Stimulated activated CD4-positive, alpha-beta T cell treated with anti-CD3 and anti-CD28 coated beads, Interleukin-1b, Interleukin-23, amount 100 ng/mL, for 48 hours (primary cell): Measurements from ENCODE around the gene B3GLCT.
"Not testable (repeated sequence)": the region's sequence is repeated elsewhere in the genome, so short reads cannot be mapped to it uniquely, and the experiment has no call there.

Source experiments
- DNase-seq: peaks from one replicate; pipeline ENCODE4 v3.0.0-alpha.2; 2020

B3GLCT gene

DNA sequence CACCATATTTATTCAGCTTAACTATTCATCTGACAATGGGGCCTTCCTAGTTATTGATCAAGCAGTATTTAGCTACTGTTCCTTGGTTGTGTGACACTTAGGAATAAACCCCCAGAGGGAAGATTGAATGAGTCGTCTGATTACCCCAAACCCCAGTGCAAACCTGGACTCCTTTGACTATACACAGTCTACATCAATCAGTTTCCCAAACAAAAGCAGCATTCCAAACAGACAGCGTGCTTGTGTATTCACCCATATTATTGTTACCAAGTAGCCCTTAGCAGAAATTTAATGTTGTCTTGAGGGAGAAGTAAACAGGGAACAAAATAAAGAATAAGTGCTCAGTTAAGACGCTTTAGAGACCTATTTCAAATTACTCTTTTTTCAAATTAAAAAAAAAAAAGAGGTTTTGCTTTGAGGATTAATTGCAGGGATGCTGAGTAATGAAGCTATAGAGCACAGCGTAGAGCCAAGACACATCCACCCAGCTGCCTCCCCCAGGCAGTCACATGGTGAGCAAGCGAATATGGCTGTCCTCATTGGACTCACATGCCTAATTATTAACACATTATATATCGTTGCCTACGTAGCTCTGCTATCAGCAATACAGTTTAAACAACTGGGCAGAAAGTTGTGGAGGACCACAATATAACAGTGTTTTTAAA lies 14.7 kb upstream of the B3GLCT start:
- DNase-seq = no peak

DNA sequence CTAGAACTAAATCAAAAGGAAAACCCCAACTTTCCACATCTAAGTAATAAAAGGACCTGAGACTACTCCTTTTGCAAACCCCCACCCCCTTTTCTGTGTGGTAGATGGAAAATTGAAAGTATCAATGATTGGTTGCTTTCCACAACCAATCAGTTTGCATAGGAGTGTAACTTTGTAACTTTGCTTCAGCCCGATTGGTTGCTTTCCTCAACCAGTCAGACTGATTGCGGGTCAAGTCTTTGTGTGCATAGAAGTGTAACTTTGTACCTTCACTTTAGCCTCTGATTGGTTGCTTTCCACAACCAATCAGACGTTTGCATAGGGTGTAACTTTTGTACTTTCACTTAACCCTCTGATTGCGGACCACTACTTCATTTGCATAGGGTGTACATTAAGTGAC lies 8.0 kb upstream of the B3GLCT start:
- no peak for DNase-seq

- DNase-seq = no peak
Observed at GRCh38 chr13:31192306-31192705, 7.5 kb upstream of the B3GLCT start.

- DNase-seq = no peak
Observed at GRCh38 chr13:31195616-31196015, 4.2 kb upstream of the B3GLCT start.

DNA sequence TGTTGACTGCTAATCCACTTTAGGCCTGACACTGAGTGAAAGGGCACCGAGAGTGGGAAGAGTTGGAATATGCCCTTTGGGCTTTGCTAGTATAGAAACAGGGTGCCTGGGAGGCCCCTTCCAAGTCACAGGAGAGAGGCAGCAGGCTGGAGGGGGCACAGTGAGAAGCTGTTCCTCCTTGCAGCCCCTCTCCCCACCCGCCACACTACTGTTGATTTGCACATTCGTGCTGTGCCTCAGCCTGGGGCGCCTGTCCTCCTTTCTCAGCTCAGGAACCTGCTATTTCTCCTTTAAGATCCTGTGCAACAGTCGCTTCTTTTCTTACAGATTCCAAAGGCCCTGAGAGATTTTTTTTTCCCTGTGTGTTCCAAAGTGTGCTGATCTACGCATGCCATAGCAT lies 2.8 kb upstream of the B3GLCT start:
- DNase-seq = no peak

GRCh38 chr13:31198519-31198918 lies 1.3 kb upstream of the B3GLCT start:
- DNase-seq = no peak

DNA sequence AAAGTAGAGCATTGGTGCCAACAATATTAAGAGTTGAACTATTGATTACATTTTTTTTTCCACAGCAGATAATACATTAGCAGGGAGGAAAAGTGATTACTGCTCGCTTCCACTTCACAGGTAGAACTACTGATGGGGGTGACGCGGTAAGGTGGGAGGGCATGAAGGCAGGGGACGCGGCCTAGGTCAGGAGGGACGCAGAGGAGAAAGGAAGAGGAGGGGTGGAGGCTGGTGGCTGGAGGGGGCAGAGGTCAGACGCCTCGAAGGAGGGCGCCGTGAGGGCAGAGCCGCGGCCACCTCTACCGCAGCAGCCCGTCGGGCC lies 287 bp upstream of the B3GLCT start:
- DNase-seq = no peak

- peak; percentile 21 for DNase-seq
Observed at GRCh38 chr13:31200637-31200971, 829 bp downstream of the B3GLCT start.

GRCh38 chr13:31201341-31202031 lies 1.7 kb downstream of the B3GLCT start:
- no peak for DNase-seq

GRCh38 chr13:31204592-31204991 lies 4.8 kb downstream of the B3GLCT start:
- no peak for DNase-seq

- DNase-seq = no peak
Observed at GRCh38 chr13:31207661-31208552, 8.1 kb downstream of the B3GLCT start.

GRCh38 chr13:31208559-31209122 lies 8.9 kb downstream of the B3GLCT start:
- no peak for DNase-seq

DNA sequence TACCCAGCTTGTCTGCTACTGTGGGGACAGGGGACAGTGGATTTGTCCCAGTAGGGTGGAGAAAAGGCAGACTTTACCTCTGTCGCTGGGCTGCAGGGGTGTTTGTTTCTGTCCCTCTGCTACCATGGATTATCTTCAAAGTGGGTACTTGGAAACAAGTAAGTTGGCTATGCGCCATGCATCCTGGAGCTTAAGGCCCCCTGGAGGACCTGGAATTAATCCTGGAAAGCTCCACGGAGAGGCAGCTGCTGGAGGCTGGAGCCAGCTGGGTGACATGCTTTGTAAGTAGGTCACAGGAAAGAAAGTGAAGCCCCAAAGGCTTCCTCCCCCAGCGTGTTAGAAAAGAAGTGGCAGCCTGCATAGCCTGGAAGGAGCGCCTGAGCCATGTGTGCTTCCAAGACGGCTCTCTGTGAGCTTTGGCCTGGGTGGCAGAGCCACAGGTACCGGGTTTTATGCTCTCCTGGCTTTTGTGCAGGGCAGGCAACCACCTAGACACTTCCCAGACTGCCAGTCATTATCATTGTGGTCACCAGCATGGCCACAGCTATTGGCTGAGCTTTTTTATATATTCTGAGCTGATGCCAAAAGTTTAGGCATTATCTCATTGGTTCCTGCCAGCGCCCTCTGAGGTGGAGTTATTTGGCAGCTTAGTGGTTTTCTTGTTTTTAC lies 9.5 kb downstream of the B3GLCT start:
- no peak for DNase-seq

DNA sequence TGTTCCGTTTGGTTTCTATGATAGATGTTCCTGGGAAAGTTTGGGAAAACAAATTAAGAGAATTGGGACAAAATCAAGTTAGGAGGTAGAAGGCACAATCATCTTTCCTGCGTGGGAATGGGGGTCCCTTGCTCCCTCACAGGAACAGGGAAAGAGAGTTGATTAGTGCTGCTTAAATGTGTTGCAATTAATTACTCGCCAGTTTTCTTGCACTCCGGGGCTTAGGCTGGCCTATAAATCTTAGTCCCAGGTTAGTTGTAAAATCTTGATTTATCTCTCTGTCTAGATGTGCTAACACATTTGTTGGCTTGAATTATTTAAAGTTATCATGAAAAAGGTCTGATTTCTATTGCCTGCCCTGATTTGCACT lies 10.1 kb downstream of the B3GLCT start:
- no peak for DNase-seq

DNA sequence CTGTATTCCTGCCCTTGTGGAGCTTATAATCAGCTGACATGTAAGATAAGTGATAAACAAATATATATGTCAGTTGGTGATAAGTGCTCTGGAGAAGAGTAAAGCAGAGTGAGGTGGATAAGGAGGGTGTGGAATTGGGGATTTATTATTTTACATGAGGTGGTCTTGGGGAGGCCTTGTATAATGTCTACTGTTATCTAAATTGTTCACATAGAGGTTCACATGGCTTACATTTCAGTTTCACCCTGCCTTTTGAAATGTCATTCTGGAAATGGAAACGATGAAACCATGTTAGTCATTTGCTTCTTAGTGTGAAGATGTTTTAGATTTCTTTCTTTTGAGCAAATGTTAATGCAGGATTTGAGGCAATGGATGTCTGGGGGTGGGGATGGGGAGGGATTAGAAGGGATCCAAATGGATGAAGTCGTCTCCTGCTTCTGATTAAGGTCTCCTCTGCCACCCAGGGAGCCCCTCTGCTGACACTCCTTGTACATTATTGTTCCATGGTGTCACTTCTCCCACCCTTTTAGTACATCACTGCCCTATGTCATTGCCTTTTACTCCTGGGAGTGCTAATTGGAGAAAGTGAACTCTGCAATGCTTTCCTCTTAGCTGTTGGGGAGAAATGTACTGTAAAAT lies 14.0 kb downstream of the B3GLCT start:
- DNase-seq = no peak

DNA sequence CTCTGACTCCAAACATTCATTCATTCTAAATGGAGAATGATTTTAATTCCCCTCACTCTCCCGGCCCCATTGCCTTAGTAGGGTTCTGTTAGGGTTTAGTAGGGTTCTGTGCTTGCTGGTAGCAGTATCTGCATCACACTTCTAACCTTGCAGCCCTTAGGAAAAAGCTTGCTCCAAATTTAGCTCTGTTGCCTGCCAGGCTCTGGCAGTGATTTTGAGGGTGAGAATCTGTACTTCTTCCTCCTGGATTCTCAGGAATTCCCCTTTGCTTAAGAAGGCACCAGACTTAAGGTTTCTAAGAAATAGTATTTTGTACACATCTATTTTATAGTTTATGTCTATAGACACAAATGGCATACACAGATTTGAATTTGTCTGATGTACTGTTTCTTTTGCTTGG lies 14.7 kb downstream of the B3GLCT start:
- DNase-seq = no peak

DNA sequence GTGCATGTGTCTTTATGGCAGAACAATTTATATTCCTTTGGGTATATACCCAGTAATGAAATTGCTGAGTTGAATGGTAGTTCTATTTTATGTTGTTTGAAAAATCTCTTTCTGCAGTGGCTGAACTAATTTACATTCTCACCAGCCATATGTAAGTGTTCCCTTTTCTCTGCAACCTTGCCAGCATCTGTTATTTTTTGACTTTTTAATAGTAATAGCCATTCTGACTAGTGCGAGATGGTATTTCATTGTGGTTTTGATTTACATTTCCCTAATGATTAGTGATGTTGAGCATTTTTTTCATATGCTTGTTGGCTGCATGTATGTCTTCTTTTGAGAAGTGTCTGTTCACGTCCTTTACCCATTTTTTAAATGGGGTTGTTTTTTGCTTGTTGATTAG lies 17.1 kb downstream of the B3GLCT start:
- DNase-seq = not testable (repeated sequence)

DNA sequence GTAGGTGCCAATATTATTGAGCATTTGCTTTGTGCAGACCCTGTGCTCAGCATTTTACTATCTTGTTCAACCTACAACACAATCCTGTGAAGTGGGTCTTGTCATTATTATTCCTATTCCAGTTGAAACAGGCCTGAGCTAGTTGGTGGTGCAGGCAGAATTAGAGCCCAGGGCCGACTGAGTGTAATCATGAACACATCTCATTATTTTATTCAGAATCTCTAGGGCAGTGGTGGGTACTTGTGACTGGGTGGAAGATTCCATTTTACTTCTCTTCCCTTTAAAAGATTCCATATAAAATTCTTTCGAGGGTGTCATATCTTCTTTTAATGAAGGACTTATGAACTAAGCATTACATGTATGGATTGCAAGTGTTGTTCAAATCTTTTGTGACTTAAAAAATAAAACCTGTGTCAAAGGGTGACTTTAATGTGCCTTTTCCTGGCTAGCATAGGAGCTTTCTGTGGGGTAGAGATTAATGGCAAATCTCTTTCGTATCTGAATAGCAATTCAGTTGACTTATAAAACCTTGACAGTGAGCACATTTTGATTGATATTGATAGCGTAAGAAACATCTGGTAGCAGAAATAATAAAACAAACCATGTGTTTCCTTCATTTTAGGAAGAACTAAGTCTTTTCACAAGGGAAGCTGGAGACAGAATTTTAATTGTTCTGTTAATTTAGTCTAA lies 20.3 kb downstream of the B3GLCT start:
- DNase-seq = no peak

DNA sequence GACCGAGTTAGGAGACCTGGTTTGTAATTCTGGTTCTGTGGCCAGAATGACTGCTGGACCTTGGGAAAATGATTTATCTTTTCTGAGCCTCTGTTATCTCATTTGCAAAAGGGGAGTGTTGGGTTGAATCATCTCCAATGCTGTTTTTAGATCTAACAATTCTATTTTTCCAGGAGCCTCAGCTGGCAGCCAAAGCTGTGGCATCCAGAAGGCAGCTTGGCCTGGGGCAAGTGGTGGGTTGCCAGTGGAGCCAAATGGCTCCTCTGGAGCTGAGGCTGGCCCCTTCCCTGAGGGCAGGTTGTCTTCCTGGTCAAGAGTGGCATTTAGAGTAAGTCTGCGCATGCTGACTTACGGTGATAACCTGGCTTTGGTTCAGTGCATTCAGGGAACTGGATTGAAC lies 21.3 kb downstream of the B3GLCT start:
- no peak for DNase-seq

DNA sequence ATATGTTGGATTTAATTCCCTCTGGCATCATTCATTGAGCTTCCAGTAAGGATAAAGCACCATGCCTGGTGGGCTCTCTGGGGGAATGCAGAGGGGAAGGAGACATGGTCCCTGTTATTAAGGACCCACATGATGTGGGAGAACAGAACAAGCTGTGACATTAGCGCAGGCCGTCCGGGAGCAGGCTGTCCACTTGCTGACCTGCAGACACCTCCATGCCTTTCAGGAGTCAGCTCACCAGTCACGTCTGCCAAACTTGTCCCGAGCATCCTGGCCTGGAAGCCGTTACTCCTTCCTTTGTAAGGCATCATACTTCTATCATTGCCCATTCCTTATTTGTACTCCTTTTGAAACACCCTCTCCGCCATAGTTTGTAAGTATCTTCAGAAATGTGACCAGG lies 23.4 kb downstream of the B3GLCT start:
- no peak for DNase-seq

GRCh38 chr13:31223640-31224039 lies 23.9 kb downstream of the B3GLCT start:
- no peak for DNase-seq

DNA sequence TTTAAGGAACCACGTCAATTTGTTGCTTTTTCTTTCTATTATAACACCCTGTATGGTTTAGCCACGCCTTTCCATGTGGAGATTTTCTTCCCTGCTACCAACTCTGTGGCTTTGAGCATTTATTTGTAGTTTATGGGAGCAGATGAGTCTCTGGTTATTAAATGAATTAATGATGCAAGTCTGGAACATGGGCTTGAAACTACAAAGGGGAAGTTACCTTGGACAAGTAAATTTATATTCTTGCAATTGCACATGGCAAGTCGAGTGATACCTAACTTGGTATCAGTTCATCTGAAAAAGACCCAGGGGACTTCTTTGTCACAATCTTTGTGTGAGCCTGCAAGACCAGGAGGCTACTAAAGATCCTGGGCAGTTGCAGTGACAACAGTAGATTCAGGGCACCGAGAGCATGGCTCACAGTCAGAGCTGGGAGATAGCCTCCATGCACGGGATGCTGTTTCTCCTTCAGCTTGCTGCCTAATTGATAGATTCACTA lies 24.4 kb downstream of the B3GLCT start:
- no peak for DNase-seq
